Fibroblast of upper back skin (primary cell): Measurements from ENCODE around the gene LINGO4.

Experiments used
- DNase-seq: peaks from one replicate; pipeline ENCODE4 v3.0.0-alpha.2; 2013

The LINGO4 gene

GRCh38 chr1:151833172-151833900 lies 28.1 kb upstream of the LINGO4 start:
- no peak for DNase-seq

- no peak for DNase-seq
Measured at GRCh38 chr1:151832318-151832980, 27.2 kb upstream of the LINGO4 start.

- no peak for DNase-seq
Measured at GRCh38 chr1:151831605-151832004, 26.4 kb upstream of the LINGO4 start, which contains the start of gene RORC. RORC (minus strand) TSS chr1:151831802; CDS start chr1:151831764, 38 bp downstream.

DNA sequence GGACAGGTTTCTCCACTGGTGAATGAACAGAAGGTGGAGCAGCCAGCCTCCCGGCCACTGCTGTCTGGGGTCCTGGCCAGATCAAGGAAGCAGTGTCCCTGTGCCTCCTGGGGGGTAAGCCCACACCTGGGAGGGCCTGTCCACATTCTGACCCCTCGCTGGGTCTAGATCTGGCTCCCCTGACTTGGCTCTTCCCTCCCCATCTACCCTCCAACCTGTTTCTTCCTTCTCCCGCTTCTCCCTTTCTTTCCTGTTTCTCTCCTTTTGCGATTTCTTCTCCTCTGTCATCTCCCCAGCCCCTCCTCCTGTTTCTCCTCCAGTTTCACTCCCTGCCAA lies 26.0 kb upstream of the LINGO4 start:
- no peak for DNase-seq

GRCh38 chr1:151830055-151830454 lies 24.8 kb upstream of the LINGO4 start:
- DNase-seq = no peak

GRCh38 chr1:151829352-151830046 lies 24.3 kb upstream of the LINGO4 start:
- DNase-seq = no peak

DNA sequence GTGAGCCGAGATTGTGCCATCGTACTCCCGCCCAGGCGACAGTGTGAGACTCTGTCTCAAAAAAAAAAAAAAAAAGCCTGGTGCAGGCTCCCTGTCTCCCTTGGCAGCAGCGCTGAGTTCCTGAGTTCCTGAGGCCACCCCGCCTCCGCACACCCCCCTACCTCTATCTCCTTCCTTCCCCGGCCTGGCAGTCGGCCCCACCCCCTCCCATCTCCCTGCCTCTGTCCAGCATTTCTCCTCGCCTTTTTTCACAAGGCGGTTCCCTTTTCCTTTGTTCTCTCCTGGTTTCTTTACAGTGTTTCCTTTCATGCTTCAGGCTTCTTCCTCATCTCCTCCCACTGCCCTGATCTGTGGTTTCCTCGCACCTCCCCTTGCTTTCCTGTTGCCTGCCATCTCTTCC lies 23.7 kb upstream of the LINGO4 start:
- peak; percentile 28 for DNase-seq

GRCh38 chr1:151827853-151828252 lies 22.6 kb upstream of the LINGO4 start:
- no peak for DNase-seq

DNA sequence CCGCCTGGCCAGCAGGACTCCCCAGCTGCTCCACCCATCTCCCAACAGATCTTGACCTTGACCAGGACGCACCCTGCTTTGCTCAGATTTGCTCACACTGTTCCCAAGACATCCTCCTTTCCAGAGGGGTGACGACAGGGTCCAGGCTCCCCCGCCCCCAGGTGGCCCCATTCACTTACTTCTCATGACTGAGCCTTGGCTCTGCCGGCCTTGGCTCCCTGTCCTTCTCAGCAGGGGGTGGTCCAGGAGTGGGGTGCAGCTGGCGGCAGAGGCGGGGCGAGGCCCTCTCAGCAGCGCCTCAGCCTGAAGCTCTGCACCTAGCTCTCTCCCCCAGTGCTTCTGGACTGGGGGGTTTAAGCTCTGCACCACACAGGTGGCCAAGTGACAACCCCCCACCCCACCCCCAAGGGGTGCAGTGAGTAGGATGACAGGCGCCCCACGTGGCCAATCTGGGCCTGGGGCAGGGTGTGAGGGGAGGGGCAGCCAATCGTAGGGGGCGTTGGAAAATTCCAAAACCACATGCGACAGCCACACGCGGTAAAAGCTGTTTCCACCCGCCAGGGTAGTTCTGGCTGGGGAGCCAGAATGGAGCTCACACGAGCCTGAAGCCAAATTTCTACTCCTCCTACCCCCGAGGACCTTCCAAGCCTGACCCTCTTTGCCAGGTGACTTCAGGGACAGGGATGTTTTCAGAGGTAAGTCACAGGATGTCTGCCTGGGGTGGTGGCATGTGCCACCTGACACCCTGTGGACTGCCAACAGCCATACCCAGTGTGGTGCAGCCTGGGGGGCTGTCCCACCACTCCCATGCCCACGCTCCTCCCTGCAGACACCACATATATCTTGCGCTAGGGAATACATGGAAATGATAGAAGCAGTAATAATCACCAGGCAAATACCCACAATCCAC lies 20.8 kb upstream of the LINGO4 start:
- no peak for DNase-seq

DNA sequence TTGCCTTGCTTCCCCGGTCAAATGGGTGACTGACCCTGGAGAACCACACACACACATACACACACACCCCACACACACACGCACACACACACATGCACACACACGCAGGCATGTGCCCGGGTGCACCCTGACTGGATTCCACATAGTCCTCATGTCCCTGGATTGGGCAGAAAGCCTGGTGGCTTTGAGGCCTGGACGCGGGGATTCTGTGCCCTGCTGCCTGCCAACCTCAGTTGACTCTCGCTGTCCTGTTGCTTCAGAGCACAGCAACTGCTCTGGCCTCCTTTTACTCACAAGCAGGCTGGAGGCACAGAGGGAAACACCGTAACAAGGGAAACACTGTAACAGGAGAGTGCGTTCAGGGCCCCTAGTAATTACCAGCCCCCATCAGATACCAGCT lies 20.0 kb upstream of the LINGO4 start:
- no peak for DNase-seq

DNA sequence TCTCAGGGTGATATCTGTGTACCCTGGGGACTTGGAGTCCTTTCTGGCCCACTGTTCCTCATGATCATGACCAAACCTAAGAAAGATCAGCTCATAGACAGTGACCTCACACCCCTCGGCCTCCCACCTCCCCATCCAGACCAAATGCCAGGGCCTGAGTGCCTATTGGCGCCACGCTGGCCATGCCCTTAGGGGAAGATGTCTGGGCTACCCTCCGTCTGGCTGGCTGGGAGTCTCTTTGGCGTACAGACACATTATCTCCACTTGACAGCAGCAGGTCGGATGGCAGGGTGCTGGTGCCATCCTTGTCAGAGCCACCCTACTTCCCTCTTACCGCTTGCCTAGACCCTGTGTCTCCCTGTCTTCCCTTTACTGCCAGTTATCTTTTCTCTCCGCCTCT lies 18.0 kb upstream of the LINGO4 start:
- no peak for DNase-seq

DNA sequence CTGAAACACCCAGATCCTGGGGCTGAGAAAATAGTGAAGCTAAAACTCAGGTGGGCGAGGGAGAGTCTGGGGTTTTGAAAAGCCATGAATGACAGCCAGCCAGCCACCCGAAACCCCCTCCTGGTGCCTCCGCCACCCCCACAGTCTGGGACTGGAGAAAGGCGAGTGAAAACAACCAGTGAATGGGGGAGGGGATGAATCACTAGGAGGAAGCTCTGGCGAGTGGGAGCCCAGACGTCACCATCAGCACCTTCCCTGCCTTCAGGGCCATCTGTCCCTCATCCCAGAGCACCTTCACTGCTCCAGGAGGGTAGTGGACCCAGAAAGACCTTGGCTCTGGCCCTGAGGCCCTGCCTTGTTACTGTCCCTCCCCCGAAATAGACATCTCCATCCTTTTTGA lies 17.2 kb upstream of the LINGO4 start:
- no peak for DNase-seq

- no peak for DNase-seq
Measured at GRCh38 chr1:151820940-151821339, 15.7 kb upstream of the LINGO4 start.

DNA sequence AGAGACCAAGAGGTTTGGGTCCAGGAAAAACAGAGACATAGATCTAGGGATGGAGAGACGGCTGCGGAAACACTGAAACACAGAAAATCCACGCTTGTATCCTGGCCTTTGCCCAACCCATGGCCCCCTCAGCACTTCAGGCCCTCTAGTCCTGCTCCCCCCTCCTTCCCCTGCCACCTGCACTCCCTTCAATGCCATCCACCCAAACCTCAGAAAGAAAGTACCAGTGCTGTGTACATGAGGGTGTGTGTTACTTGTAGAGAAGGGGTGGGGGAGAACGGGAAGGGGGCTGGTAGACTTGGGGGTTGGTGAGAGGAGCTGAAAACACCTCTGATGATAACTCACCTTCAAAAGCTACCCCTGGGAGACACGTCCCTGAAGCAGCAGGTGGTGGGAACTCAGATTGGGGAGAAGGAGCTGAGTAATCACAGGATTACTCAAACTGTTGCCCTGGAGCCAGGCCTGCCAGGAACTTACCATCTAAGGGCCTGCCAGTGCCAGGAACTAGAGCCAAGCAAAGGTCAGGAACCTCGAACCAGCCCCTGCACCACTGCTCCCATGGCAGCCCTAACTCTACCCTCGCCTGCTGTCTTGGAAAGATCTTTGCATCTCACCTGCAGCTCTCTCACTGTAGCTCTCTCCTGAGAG lies 14.9 kb upstream of the LINGO4 start:
- DNase-seq = no peak

DNA sequence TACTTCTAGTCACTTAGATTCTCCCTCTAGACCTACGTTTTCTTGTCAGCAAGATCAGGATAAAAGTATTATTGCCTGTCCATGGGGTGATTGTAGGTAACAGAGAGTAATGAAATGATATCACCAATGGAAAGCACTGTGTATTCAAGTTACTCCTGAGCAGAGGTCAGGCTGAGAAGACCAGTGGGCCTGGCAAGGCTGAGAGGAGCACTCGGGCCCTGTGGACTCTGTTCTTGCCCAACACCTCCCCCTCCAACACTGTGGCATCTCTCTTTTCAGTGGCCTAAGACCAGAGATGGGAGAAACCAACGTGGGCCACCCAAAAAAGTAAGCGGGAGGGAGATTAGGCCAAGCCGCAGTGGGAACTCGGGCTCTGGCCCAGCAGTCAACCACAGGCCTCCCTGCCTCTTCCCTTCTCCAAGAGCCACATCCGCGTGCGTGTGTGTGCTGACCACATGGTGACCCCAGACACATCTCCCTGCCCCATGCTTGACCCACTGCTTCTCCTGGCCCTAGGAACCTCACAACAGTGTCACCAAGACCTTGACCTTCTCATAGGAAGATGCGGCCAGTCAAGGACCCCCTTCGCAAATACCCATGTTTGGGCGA lies 14.1 kb upstream of the LINGO4 start:
- no peak for DNase-seq

DNA sequence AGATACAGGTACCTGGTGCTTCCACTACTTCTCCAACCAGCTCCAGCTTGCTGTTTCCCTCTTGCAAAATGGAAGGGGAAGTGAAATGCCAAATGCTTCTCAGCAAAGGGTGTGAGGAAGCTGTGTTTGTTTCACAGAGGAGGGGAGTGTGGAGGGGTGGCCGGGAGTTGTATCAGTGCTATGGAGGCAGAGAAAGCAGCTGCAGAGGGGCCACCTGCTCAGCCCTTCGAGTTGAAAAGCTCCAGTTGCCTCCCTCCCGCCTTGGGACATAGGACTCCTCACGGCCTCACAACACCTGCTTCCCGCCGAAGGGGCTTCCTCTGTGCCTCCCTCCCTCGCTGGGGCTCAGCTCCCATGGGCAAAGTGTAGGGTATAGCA lies 12.1 kb upstream of the LINGO4 start:
- no peak for DNase-seq

GRCh38 chr1:151816548-151817352 lies 11.5 kb upstream of the LINGO4 start:
- no peak for DNase-seq

GRCh38 chr1:151815716-151816327 lies 10.6 kb upstream of the LINGO4 start:
- no peak for DNase-seq

GRCh38 chr1:151814971-151815545 lies 9.8 kb upstream of the LINGO4 start:
- no peak for DNase-seq

GRCh38 chr1:151814426-151814825 lies 9.2 kb upstream of the LINGO4 start:
- DNase-seq = no peak
